ENCODE results near the gene MAD1L1. TPM values are rescaled to one million over a fixed set of nuclear protein-coding genes. Genes with fewer than 3 reads are reported as not detected.
A peak's percentile ranks its signal among the peaks of the same experiment; 100 is the strongest.

Gene MAD1L1
- total RNA-seq, 2 donors from 2014 or later: 51.2 to 63.8 TPM

DNA sequence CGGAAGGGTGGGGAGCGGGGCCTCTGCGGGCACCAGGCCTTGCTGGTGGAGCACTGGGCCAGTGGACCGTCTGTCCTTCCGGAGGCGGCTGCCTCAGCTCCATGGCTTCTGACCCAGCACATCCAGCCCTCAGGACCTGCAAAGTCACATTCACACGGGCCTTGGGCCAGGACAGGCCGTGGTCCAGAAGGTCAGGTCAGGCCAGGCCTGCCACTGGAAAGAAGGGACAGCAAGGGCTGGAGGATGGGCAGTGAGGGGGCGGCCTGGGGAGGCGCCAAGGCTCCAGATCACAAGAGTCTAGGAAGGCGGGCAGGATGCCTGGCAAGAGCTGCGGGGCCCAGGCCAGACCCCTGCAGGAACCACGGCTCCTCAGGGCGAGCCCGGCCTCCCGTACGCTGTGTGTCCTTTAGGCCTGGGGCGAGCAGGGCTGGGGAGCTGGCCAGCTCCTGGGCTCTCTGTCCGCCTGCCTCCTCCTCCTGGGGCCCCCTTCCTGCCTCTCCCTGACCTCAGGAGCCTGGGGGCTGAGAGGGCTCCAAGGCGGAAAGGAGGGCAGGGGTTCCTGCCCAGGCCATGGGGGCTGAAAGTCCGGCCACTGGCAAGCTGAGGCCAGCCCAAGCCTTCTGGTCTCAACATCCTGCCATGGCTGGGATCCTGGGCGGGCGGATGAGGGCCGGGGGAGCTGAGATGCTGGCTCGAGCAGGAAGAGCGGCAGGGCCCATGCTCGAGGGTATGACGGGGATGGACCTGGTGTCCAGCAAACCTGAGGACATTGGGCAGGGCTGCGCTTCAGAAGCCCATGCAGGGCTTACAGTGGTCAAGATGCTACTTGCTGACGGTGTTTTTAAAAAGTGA, 336.9 kb downstream of the MAD1L1 start:
- Mint-ChIP-seq H3K36me3 (ENCODE audit: insufficient read depth in 2 of 2) (no peaks in the 10 kb centered on the region), H3K27ac (no peak overlapping the region)
- ATAC-seq (replicated peaks in 1 of 2): no peak

DNA sequence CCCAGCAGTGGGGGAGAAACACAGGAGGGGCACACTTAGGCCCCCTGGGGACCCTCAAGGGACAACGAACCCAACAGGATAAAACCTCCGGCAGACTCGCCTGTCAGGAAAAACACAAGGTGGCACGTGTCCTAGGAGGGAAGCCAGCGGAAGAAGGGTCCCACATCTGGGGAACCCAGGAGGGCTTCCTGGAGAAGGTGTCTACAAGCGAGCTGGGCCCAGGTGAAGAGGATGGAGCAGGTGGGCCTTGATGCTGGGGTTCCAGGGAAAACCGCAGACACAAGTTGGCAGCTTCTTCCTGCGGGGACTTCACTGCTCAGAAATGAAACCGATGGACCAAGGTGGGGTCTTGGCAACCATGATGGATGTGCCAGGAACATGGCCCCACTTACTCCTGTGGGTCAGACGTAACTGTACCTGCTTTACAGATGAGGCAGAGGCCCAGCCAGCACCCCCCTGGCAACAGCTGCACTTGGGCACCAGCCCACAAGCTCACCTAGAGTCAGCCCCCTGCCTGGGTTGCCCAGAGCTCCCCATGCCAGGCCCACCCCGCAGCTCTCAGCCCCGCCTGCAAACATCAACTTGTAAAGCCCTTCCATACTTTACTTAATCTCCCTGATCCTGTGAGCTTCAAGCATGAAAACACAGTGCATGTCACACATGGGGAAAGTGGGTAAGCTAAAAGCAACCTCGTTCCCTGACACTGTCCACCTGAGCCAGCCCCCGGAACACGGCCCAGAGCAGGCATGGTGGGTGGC, 337.7 kb downstream of the MAD1L1 start:
- no peaks in the 10 kb centered on the region for H3K27me3 Mint-ChIP-seq (ENCODE audit: low read depth)
- H3K4me3 Mint-ChIP-seq: no peak overlapping the region
- H3K4me1 Mint-ChIP-seq (ENCODE audit: low read depth): peaks cover 5% of the 10 kb centered on the region
- H3K36me3 Mint-ChIP-seq (ENCODE audit: insufficient read depth in 2 of 2): no peaks in the 10 kb centered on the region
- no peaks in the 10 kb centered on the region for H3K9me3 Mint-ChIP-seq
- ATAC-seq (replicated peaks in 1 of 2): no peak
- no peak for DNase-seq
- H3K27ac Mint-ChIP-seq: no peak overlapping the region

More for the DNA sequence above, 336.9 kb downstream of the MAD1L1 start:
- H3K27me3 Mint-ChIP-seq (ENCODE audit: low read depth): no peaks in the 10 kb centered on the region
- H3K4me3 Mint-ChIP-seq: no peak overlapping the region
- no peaks in the 10 kb centered on the region for H3K4me1 Mint-ChIP-seq (ENCODE audit: low read depth)
- no peak for DNase-seq
- H3K9me3 Mint-ChIP-seq: no peaks in the 10 kb centered on the region

DNA sequence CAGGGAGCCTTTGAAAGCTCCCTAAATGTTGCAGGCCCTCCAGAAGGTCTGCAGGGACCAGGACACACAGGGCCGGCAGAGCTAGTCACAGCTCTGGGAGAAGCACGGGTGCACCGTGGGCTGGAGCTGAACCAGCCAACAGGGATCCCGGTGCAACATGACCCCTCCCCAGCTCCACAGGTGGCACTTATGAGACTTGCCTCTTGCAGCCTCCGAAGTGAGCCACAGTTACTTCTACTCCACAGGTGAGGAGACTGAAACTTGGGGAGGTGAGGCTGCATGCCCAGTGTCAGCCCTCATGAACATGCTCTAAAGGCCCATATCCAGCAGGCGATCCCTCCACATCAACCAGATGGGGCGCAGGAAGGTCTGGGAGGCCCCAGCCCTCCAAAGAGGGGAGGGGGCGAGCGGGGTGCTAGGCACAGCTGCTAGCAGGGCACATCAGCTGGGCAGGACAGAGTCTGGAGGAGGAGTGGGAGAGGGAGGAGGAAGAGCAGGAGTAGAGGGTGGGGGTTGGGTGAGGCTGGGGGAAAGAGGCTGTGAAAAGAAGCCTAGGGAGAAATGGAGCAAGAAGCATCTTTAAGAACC, 338.3 kb downstream of the MAD1L1 start:
- H3K9me3 Mint-ChIP-seq: no peaks in the 10 kb centered on the region
- DNase-seq: no peak
- no peak for ATAC-seq (replicated peaks in 1 of 2)
- no peaks in the 10 kb centered on the region for H3K36me3 Mint-ChIP-seq (ENCODE audit: insufficient read depth in 2 of 2)
- H3K4me1 Mint-ChIP-seq (ENCODE audit: low read depth): peaks cover 5% of the 10 kb centered on the region
- no peak overlapping the region for H3K4me3 Mint-ChIP-seq
- no peak overlapping the region for H3K27ac Mint-ChIP-seq
- no peaks in the 10 kb centered on the region for H3K27me3 Mint-ChIP-seq (ENCODE audit: low read depth)

- H3K27me3 Mint-ChIP-seq (ENCODE audit: low read depth): no peaks in the 10 kb centered on the region
- no peak overlapping the region for H3K4me3 Mint-ChIP-seq
- peaks cover 3% of the 10 kb centered on the region in 2 donors for H3K36me3 Mint-ChIP-seq (ENCODE audit: insufficient read depth in 2 of 2)
- peaks cover 5% of the 10 kb centered on the region for H3K4me1 Mint-ChIP-seq (ENCODE audit: low read depth)
- peaks cover 0 to 2% of the 10 kb centered on the region in 2 donors for H3K9me3 Mint-ChIP-seq
- no peak for ATAC-seq (replicated peaks in 1 of 2)
- no peak overlapping the region for H3K27ac Mint-ChIP-seq
- no peak for DNase-seq
Measured at GRCh38 chr7:1893451-1893850, 339.3 kb downstream of the MAD1L1 start.

GRCh38 chr7:1893036-1893435, 339.7 kb downstream of the MAD1L1 start:
- Mint-ChIP-seq H3K4me1 (ENCODE audit: low read depth) (peaks cover 5% of the 10 kb centered on the region), H3K36me3 (ENCODE audit: insufficient read depth in 2 of 2) (peaks cover 7% of the 10 kb centered on the region in 2 donors), H3K9me3 (peaks cover 2 to 7% of the 10 kb centered on the region in 2 donors), H3K4me3 (no peak overlapping the region), H3K27ac (no peak overlapping the region), H3K27me3 (ENCODE audit: low read depth) (no peaks in the 10 kb centered on the region)
- DNase-seq (no peak), ATAC-seq (replicated peaks in 1 of 2) (no peak)

DNA sequence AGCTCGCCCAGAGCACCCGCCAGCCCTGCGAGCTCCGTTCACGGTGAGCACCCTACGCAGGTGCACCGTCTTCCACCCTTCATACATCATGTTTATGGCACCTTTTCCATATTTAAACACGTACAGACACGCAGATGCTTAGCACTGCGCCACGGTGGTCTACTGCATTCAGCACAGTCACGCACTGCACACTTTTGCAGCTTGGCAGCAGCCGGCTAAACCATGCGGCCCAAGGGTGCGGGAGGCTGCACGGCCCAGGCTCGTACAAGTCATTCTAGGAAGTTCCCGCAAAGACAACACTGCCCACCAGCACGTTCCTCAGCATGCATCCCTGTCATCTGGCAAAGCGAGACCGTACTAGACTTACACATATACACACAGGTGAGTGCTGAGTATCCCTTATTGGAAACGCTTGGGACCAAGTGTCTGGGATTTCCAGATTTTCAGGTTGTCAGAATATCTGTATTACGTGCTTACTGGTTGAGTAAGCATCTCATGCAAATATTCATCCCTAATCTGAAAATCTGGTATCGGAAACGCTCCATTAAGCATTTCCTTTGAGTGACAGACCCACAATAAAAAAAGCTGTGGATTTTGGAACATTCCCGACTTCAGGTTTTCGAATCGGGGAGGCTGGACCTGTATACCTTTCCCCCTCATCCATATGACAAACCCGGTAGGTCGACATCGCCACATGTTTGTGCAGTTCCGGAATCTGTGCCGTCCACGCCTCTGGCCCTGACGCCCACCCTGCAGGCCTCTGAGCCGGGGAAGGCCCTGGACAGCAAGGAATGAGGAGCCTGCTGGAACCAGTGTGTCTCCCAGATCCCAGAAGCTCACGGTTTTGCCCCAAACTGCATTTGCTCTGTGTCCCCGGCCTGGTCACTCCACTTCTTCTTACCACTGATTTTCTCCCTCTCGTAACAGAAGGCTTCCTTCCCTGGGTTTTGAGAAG, 340.5 kb downstream of the MAD1L1 start:
- Mint-ChIP-seq H3K36me3 (ENCODE audit: insufficient read depth in 2 of 2) (peaks cover 12 to 14% of the 10 kb centered on the region in 2 donors), H3K27ac (no peak overlapping the region), H3K27me3 (ENCODE audit: low read depth) (no peaks in the 10 kb centered on the region), H3K9me3 (peaks cover 2 to 14% of the 10 kb centered on the region in 2 donors), H3K4me3 (no peak overlapping the region), H3K4me1 (ENCODE audit: low read depth) (peaks cover 5% of the 10 kb centered on the region)
- ATAC-seq (replicated peaks in 1 of 2): no peak
- DNase-seq: no peak

GRCh38 chr7:1890289-1891235, 342.2 kb downstream of the MAD1L1 start:
- Mint-ChIP-seq H3K27me3 (ENCODE audit: low read depth) (no peaks in the 10 kb centered on the region), H3K27ac (no peak overlapping the region), H3K36me3 (ENCODE audit: insufficient read depth in 2 of 2) (peaks cover 12 to 15% of the 10 kb centered on the region in 2 donors), H3K9me3 (peaks cover 2 to 15% of the 10 kb centered on the region in 2 donors), H3K4me1 (ENCODE audit: low read depth) (peaks cover 5% of the 10 kb centered on the region), H3K4me3 (no peak overlapping the region)
- no peak for ATAC-seq (replicated peaks in 1 of 2)
- DNase-seq: no peak

DNA sequence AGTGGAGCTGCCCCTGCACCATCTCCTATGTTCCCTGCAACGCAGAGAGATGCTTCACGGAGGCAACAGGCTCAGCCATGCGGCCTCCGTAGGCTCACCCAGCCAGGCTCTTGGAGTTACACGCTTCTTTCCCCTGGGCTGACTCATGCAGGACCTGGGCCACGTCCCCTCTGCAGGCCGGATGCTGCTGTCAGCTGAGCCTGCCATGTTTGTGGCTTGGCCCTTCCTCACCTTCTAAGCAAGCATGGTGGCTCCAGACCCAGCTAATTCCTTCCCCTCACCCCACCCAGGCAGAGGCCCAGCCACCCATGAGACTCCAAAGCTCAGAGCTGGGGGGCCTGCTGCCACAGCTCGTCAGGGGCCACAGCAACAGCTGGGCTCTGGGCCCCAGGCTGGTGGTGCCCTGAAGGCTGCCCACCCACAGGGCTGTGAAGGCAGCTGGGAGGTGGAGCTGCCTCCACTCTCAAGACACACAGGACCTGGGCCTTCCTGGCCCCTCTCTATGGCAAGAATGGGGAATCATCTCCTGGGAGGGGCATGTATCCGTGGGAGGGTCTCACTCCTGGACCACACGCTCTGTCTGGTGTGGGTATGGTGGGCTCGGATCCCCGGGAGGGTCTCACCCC, 343.1 kb downstream of the MAD1L1 start:
- Mint-ChIP-seq H3K27me3 (ENCODE audit: low read depth) (no peaks in the 10 kb centered on the region), H3K4me3 (no peak overlapping the region), H3K27ac (no peak overlapping the region), H3K9me3 (peaks cover 2 to 15% of the 10 kb centered on the region in 2 donors), H3K36me3 (ENCODE audit: insufficient read depth in 2 of 2) (peaks cover 12 to 15% of the 10 kb centered on the region in 2 donors), H3K4me1 (ENCODE audit: low read depth) (peaks cover 5% of the 10 kb centered on the region)
- ATAC-seq (replicated peaks in 1 of 2) (peak; percentile 39 to 86), DNase-seq (peak in 1 of 2 donors; percentile 29)

DNA sequence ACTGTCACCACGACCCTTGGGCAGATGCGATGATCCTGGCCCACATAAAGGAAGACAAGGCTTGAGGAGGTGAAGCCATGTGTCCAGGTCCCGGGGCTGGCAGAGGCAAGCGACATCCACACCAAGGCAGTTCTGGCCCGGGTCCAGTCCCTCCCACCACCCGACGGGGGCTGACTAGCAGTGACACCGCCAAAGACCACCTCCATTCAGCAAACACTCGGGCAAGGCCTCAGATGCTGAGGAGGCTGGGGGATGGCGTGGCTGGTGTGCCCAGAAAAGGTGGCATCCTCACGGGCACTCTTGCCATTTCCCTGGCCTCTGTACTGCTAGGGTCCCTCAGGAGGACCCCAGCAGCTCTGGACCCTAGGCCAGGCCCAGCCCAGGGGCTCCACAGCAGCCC, 343.7 kb downstream of the MAD1L1 start:
- H3K36me3 Mint-ChIP-seq (ENCODE audit: insufficient read depth in 2 of 2): peaks cover 12 to 15% of the 10 kb centered on the region in 2 donors
- H3K27ac Mint-ChIP-seq: no peak overlapping the region
- ATAC-seq (replicated peaks in 1 of 2) (peak in 1 of 2 donors; percentile 4), DNase-seq (no peak)
- H3K9me3 Mint-ChIP-seq: peaks cover 2 to 15% of the 10 kb centered on the region in 2 donors
- no peaks in the 10 kb centered on the region for H3K27me3 Mint-ChIP-seq (ENCODE audit: low read depth)
- H3K4me3 Mint-ChIP-seq: no peak overlapping the region
- H3K4me1 Mint-ChIP-seq (ENCODE audit: low read depth): peaks cover 5% of the 10 kb centered on the region

- Mint-ChIP-seq H3K4me1 (ENCODE audit: low read depth) (peaks cover 5% of the 10 kb centered on the region), H3K4me3 (no peak overlapping the region)
Measured at GRCh38 chr7:1888425-1888824, 344.3 kb downstream of the MAD1L1 start.

GRCh38 chr7:1887251-1887650, 345.5 kb downstream of the MAD1L1 start:
- Mint-ChIP-seq H3K4me3 (no peak overlapping the region), H3K9me3 (peaks cover 2 to 15% of the 10 kb centered on the region in 2 donors), H3K27ac (no peak overlapping the region), H3K36me3 (ENCODE audit: insufficient read depth in 2 of 2) (peaks cover 12 to 15% of the 10 kb centered on the region in 2 donors), H3K27me3 (ENCODE audit: low read depth) (no peaks in the 10 kb centered on the region), H3K4me1 (ENCODE audit: low read depth) (peaks cover 5% of the 10 kb centered on the region)
- DNase-seq: no peak
- no peak for ATAC-seq (replicated peaks in 1 of 2)

More at GRCh38 chr7:1888425-1888824, 344.3 kb downstream of the MAD1L1 start:
- ATAC-seq (replicated peaks in 1 of 2) (no peak), DNase-seq (no peak)
- Mint-ChIP-seq H3K27ac (no peak overlapping the region), H3K36me3 (ENCODE audit: insufficient read depth in 2 of 2) (peaks cover 12 to 15% of the 10 kb centered on the region in 2 donors), H3K27me3 (ENCODE audit: low read depth) (no peaks in the 10 kb centered on the region), H3K9me3 (peaks cover 2 to 15% of the 10 kb centered on the region in 2 donors)

All from activated T-cell treated with anti-CD3 and anti-CD28 coated beads, Interleukin-2, amount 50 U/mL, for 72 hours (primary cell).